ENCODE measurements around the gene GLP2R.

Gene GLP2R

GRCh38 chr17:9895923-9896322 is 70.2 kb downstream of the GLP2R start:
- Mint-ChIP-seq H3K9me3 (no peaks in the 10 kb centered on the region), H3K36me3 (ENCODE audit: low read depth) (no peaks in the 10 kb centered on the region), H3K4me1 (peaks cover 57% of the 10 kb centered on the region), H3K4me3 (no peak overlapping the region), H3K27me3 (ENCODE audit: low read depth, poor library complexity) (peaks cover 7% of the 10 kb centered on the region), H3K27ac (no peak overlapping the region)
- TF ChIP-seq CTCF (IDR thresholded peaks at IDR 0.05) = no peak
- no peak for DNase-seq

DNA sequence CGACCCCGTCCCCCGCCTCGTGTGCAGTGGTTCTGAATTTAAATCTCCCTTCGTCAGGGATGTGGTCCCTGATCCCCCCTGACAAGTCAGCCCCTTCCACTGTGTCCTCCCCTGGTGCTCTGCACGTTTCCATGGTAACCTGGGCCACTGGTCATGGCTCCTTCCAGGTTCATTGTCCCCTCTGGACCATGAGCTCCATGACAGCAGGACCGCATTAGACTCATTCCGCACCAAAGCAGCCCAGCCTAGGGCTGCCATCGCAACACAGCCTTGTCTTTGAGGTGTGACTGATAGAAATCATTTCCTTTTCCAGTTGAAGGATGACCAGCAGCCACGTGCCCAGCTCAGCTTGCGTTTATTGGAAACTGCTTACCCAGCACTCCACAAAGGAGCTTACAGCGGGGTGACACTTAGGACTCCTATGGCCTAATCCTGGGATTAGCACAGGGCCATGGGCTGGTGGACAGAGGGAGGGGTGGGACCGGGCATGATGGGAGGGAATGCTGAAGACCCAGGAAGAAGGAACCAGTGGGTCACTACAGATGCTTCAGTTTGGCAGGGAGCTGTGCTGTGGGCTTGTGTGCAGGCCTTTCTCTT is 71.7 kb downstream of the GLP2R start:
- H3K4me3 Mint-ChIP-seq = peak overlapping the region; percentile 47
- peak overlapping the region; percentile 22 for H3K27ac Mint-ChIP-seq
- H3K4me1 Mint-ChIP-seq = peaks cover 69% of the 10 kb centered on the region
- TF ChIP-seq CTCF (IDR thresholded peaks at IDR 0.05) = no peak
- peaks cover 7% of the 10 kb centered on the region for H3K27me3 Mint-ChIP-seq (ENCODE audit: low read depth, poor library complexity)
- DNase-seq = no peak
- H3K36me3 Mint-ChIP-seq (ENCODE audit: low read depth) = no peaks in the 10 kb centered on the region
- no peaks in the 10 kb centered on the region for H3K9me3 Mint-ChIP-seq

DNA sequence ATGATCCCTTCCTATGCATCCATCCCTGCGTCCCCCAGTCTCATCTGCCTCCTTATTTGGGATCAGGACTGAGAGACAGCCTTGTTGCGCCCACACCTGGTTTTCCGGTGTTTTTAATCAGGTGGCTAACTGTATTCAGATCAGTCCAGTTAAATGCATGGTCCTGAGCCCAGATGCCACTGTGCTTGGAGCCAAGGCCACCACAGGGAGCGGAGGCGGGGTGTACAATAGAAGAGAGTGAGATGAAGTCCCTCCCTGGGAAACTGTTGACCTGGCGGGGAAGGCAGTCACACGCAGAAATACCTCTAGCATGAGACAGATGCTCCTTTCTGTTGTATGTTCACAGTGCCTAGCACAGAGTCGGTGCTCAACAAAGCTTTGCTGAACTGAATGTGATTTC is 73.1 kb downstream of the GLP2R start:
- Mint-ChIP-seq H3K36me3 (ENCODE audit: low read depth) (no peaks in the 10 kb centered on the region), H3K4me3 (no peak overlapping the region), H3K4me1 (peaks cover 76% of the 10 kb centered on the region), H3K9me3 (no peaks in the 10 kb centered on the region), H3K27ac (no peak overlapping the region), H3K27me3 (ENCODE audit: low read depth, poor library complexity) (peaks cover 3% of the 10 kb centered on the region)
- DNase-seq = no peak
- no peak for TF ChIP-seq CTCF (IDR thresholded peaks at IDR 0.05)

DNA sequence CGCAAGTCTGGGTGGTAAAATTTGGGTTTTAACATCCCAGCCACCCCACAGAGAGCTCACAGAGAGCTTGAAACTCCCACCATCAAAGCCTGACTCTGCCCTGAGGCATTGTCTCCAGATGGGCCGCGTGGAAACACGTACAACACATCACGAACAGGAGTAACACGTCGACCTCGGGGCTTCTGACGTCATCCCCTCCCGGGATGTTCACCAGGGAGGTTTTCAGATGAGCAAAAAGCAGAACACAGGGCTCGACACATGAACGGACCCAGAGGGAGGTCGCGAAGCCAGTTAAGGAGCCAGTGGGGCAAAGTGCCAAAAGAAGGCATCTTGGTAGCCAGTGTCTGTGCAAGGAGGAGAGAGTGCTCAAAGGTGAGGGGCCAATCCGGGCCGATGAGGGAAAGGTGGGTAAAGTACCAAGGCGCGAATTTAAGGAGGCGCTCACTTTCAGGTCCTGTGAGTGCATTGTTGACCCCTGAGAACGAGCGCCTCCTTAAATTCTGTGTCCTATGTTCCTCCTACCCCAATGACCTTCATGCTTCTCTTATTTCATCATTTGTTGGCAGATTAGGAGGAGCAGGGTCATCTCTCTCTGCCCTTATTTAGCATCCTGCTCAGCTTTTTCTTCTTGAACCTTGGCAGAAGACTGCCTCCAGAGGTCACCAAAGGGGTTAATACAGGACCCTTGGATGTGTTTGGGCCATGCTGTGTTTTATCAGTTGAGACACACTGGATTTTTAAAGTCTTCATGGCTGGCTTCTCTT is 73.7 kb downstream of the GLP2R start:
- no peak for DNase-seq
- peaks cover 76% of the 10 kb centered on the region for H3K4me1 Mint-ChIP-seq
- H3K9me3 Mint-ChIP-seq = no peaks in the 10 kb centered on the region
- no peaks in the 10 kb centered on the region for H3K27me3 Mint-ChIP-seq (ENCODE audit: low read depth, poor library complexity)
- peak overlapping the region; percentile 98 for H3K27ac Mint-ChIP-seq
- TF ChIP-seq CTCF (IDR thresholded peaks at IDR 0.05) = no peak
- no peaks in the 10 kb centered on the region for H3K36me3 Mint-ChIP-seq (ENCODE audit: low read depth)
- peak overlapping the region; percentile 46 for H3K4me3 Mint-ChIP-seq

DNA sequence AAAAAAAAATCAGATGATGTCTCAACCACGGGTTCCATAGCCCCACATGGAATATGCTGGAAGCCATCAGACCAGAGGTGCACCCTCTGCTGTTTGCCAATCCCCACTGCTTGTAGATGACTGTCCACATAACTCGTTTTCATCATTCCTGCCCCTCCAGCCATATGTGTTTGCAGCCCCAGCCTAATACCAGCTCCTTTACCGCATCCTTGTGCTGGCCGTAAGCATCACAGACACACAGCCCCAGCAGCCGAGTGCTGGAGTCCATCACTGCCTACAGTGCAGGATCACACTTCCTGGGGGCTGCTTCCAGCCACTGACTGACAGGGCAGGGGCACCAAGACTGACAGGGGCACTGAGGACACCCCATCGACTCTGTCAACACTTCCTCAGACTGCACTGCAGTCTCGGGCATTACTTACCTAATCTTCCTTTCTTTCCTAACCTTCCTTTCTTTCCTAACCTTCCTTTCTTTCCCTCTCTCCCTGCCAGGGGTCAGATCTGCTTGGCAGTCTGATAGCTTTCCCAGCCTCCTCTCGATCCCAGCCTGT is 74.4 kb downstream of the GLP2R start:
- no peaks in the 10 kb centered on the region for H3K27me3 Mint-ChIP-seq (ENCODE audit: low read depth, poor library complexity)
- H3K36me3 Mint-ChIP-seq (ENCODE audit: low read depth) = no peaks in the 10 kb centered on the region
- TF ChIP-seq CTCF (IDR thresholded peaks at IDR 0.05) = no peak
- peak overlapping the region; percentile 39 for H3K4me3 Mint-ChIP-seq
- DNase-seq = no peak
- H3K27ac Mint-ChIP-seq = peak overlapping the region; percentile 98
- H3K4me1 Mint-ChIP-seq = peaks cover 80% of the 10 kb centered on the region
- H3K9me3 Mint-ChIP-seq = no peaks in the 10 kb centered on the region

All from nephron progenitor cell (in vitro differentiated cells).